ENCODE measurements around the gene TBX15. TPM values are rescaled to one million over a fixed set of nuclear protein-coding genes. Genes with fewer than 3 reads are reported as not detected.

Gene TBX15
- total RNA-seq, 1 donor from 2014 or later = not detected

GRCh38 chr1:118947790-118948189, 40.4 kb downstream of the TBX15 start:
- Histone ChIP-seq H3K27me3 (ENCODE audit: control insufficient read depth, insufficient read depth, low read length) (no peaks in the 10 kb centered on the region), H3K36me3 (ENCODE audit: control insufficient read depth, insufficient read depth, low read length) (no peaks in the 10 kb centered on the region), H3K4me3 (ENCODE audit: low read depth, low read length) (no peak overlapping the region)
- DNase-seq (ENCODE audit: low read depth) (peak; percentile 58), FAIRE-seq (no peak)
- TF ChIP-seq CTCF (IDR thresholded peaks at IDR 0.05; ENCODE audit: insufficient read depth, low read length, severe bottlenecking) = no peak

- TF ChIP-seq CTCF (IDR thresholded peaks at IDR 0.05; ENCODE audit: insufficient read depth, low read length, severe bottlenecking) = no peak
- Histone ChIP-seq H3K4me3 (ENCODE audit: low read depth, low read length) (no peak overlapping the region), H3K27me3 (ENCODE audit: control insufficient read depth, insufficient read depth, low read length) (no peaks in the 10 kb centered on the region), H3K36me3 (ENCODE audit: control insufficient read depth, insufficient read depth, low read length) (no peaks in the 10 kb centered on the region)
- FAIRE-seq (no peak), DNase-seq (ENCODE audit: low read depth) (peak; percentile 8)
Observed at GRCh38 chr1:118947003-118947765, 41.0 kb downstream of the TBX15 start.

- no peaks in the 10 kb centered on the region for H3K27me3 ChIP-seq (ENCODE audit: control insufficient read depth, insufficient read depth, low read length)
- TF ChIP-seq CTCF (IDR thresholded peaks at IDR 0.05; ENCODE audit: insufficient read depth, low read length, severe bottlenecking) = no peak
- FAIRE-seq (no peak), DNase-seq (ENCODE audit: low read depth) (no peak)
- H3K4me3 ChIP-seq (ENCODE audit: low read depth, low read length) = no peak overlapping the region
- no peaks in the 10 kb centered on the region for H3K36me3 ChIP-seq (ENCODE audit: control insufficient read depth, insufficient read depth, low read length)
Observed at GRCh38 chr1:118945489-118945888, 42.7 kb downstream of the TBX15 start.

- no peak for TF ChIP-seq CTCF (IDR thresholded peaks at IDR 0.05; ENCODE audit: insufficient read depth, low read length, severe bottlenecking)
- no peak for DNase-seq (ENCODE audit: low read depth)
- Histone ChIP-seq H3K4me3 (ENCODE audit: low read depth, low read length) (no peak overlapping the region), H3K36me3 (ENCODE audit: control insufficient read depth, insufficient read depth, low read length) (no peaks in the 10 kb centered on the region), H3K27me3 (ENCODE audit: control insufficient read depth, insufficient read depth, low read length) (no peaks in the 10 kb centered on the region)
- FAIRE-seq = no peak
Observed at GRCh38 chr1:118944546-118944945, 43.6 kb downstream of the TBX15 start.

GRCh38 chr1:118944133-118944532, 44.0 kb downstream of the TBX15 start:
- DNase-seq (ENCODE audit: low read depth) = no peak
- no peaks in the 10 kb centered on the region for H3K36me3 ChIP-seq (ENCODE audit: control insufficient read depth, insufficient read depth, low read length)
- H3K4me3 ChIP-seq (ENCODE audit: low read depth, low read length) = no peak overlapping the region
- TF ChIP-seq CTCF (IDR thresholded peaks at IDR 0.05; ENCODE audit: insufficient read depth, low read length, severe bottlenecking) = no peak
- H3K27me3 ChIP-seq (ENCODE audit: control insufficient read depth, insufficient read depth, low read length) = no peaks in the 10 kb centered on the region
- FAIRE-seq = no peak

- Histone ChIP-seq H3K4me3 (ENCODE audit: low read depth, low read length) (no peak overlapping the region), H3K36me3 (ENCODE audit: control insufficient read depth, insufficient read depth, low read length) (no peaks in the 10 kb centered on the region), H3K27me3 (ENCODE audit: control insufficient read depth, insufficient read depth, low read length) (no peaks in the 10 kb centered on the region)
- TF ChIP-seq CTCF (IDR thresholded peaks at IDR 0.05; ENCODE audit: insufficient read depth, low read length, severe bottlenecking) = no peak
- DNase-seq (ENCODE audit: low read depth) = no peak
- no peak for FAIRE-seq
Observed at GRCh38 chr1:118940957-118941356, 47.2 kb downstream of the TBX15 start.

Data from bronchial epithelial cell (primary cell).